HG03045 (cell line): Measurements from ENCODE around the gene LKAAEAR1.
"Not testable (repeated sequence)": the region's sequence is repeated elsewhere in the genome, so short reads cannot be mapped to it uniquely, and the experiment has no call there.

Source experiments
- ATAC-seq: cut with Tn5 transposase; IDR thresholded peaks from one replicate; pipeline ENCODE4 v1.9.1; 2021; ENCODE audit warnings: mild to moderate bottlenecking, moderate library complexity; ENCODE audit not compliant: unreplicated experiment

Gene LKAAEAR1

DNA sequence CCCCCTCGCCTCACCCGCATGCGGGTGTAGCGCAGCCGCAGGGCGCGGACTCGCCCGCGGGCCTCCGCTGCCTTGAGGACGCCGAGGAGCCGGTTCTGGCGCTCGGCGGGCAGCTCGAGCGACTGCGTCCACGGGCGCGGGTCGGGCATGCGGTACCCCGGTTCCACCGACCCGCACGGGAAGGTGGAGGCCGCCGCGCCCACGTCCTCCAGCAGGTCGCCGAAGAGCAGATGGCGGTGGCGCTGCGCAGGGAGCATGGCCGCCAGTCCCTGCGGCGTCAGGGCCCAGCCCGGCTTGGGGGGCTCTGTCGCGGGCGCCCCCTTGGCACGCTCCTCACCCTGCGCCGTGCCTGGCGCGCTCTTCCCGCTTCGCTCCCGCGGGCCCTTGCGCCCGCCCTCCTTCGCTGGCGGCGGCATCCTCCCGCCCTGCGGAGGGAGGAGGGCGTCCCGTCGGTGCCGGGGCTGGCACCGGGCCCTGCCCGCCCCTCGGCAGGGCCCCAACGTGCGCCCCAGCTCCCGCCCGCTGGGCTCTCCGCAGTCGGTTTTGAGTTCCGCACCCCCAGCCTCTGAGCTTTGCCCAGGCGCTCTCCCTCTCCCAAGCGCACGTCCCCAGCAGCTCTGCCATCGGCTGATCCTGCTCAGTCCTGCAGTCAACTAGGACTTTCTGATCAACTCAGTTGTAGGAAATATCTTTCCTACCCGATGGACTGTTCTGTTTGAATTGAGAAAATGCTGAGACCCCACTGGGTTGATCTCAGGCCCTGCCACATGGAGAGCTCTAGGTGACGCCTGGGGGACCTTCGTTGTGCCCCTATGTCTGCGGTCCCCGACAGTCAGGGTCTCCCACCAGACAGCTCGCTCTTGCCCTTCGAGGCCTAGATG lies at the start of gene LKAAEAR1:
Gene LKAAEAR1, minus strand, starts transcription at position 595 of the 881 bp plus-strand sequence. Its CDS starts 179 bp downstream, at position 416.
- no peak for ATAC-seq

DNA sequence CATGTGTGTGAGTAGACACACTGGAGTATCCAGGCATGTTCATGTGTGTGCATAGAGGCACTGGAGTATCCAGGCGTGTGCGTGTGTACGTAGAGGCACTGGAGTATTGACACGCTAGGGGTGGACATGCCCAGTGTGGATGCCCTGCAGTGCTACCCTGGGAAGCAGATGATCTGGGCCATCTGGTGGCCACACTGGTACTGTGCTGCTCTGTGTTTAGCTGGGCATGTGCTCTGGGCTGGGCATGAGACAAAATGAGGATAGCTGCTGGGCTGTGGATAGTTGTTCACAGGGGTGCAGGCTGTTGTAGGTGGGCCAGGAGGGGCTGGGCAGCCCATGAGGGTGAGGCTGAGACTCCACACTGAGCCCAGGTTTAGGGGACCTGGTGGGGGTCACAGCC lies 47.2 kb upstream of the LKAAEAR1 start:
- ATAC-seq, result no peak

- ATAC-seq, result no peak
These were observed 46.7 kb upstream of the LKAAEAR1 start for GRCh38 chr20:64130876-64131275.

GRCh38 chr20:64130271-64130670 lies 46.1 kb upstream of the LKAAEAR1 start:
- ATAC-seq, result no peak

GRCh38 chr20:64129146-64129782 lies 45.1 kb upstream of the LKAAEAR1 start:
- ATAC-seq, result no peak

- not testable (repeated sequence) for ATAC-seq
These were observed 39.3 kb upstream of the LKAAEAR1 start for GRCh38 chr20:64123517-64123916.

- not testable (repeated sequence) for ATAC-seq
These were observed 38.7 kb upstream of the LKAAEAR1 start for GRCh38 chr20:64122927-64123326.

- no peak for ATAC-seq
These were observed 37.4 kb upstream of the LKAAEAR1 start for GRCh38 chr20:64121586-64121985.

DNA sequence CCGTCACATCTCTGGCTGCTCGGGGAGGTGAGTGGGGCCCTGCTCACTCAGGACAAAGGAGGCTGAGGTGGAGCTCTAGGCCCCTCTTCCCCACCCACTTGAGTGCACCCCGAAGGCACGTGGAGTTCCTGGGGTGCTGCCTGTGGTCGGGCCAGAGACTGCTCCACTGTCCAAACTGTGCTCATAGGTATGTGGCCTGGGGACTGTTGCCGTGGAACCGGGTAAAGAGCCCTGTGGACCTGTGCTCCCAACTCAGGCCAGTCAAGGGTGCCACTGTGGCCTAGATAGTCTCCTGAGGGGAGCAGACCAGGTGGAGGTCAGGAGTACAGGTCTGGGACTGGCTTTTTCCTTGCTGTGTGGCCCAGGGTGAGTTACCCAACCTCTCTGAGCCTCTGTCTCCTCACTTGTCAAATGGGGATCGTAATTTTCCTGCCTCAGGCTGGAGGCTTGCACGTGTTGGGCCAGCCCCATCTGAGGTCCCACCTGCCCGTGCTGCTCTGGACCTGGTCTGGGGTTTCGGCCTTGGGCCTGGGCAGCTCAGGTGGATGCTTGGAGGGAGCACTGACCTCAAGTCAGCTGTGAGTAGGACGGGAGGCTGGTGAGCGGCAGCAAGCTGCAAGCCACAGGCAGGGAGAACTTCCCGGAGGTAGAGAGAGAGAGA lies 35.6 kb upstream of the LKAAEAR1 start:
- no peak for ATAC-seq

DNA sequence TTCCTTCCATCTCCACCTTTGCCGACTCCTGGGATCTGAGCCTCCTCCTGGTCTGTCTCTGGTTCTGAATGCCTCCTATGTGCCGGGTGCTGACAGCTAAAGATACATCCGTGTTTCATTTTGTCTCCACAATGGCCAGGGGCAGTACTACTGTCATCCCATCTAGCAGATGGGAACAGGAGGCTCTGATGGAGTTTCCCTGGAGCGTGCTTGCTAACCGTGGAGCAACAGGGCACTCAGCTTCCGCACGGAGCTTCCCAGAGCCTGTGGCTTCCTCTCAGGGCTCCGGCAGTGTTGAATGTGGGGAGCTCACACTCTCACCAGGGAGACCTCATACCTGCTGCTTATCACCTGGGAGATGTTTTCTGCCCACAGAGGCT lies 35.1 kb upstream of the LKAAEAR1 start:
- no peak for ATAC-seq

DNA sequence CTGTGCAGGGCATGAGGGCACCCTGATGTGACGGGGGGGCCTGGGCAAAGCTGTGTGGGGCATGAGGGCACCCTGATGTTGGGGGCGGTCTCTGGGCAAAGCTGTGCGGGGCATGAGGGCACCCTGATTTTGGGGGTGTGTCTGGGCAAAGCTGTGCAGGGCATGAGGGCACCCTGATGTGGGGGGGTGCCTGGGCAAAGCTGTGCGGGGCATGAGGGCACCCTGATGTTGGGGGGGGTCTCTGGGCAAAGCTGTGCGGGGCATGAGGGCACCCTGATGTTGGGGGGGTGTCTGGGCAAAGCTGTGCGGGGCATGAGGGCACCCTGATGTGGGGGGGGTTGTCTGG lies 33.2 kb upstream of the LKAAEAR1 start:
- not testable (repeated sequence) for ATAC-seq

GRCh38 chr20:64116541-64117431 lies 32.6 kb upstream of the LKAAEAR1 start:
- no peak for ATAC-seq

DNA sequence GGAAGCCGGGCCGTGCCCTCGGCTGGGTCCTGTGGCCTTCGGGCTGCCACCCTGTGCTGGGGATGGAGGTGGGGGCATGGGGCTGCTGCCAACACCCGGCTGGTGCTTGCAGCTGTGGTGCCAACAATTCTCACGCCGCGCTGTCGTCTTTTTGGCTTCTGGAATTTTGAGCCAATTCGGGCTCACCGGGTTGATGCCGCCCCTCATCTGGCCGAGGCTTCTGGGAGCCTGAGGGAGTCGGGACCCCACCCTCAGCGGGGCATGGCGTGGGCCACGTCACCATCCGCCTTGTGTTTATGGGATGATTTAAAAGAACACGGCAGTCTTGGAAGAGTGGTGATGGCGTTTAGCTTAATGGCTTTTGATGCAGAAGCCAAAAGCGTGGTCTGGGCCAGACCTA lies 31.8 kb upstream of the LKAAEAR1 start:
- ATAC-seq, result no peak

DNA sequence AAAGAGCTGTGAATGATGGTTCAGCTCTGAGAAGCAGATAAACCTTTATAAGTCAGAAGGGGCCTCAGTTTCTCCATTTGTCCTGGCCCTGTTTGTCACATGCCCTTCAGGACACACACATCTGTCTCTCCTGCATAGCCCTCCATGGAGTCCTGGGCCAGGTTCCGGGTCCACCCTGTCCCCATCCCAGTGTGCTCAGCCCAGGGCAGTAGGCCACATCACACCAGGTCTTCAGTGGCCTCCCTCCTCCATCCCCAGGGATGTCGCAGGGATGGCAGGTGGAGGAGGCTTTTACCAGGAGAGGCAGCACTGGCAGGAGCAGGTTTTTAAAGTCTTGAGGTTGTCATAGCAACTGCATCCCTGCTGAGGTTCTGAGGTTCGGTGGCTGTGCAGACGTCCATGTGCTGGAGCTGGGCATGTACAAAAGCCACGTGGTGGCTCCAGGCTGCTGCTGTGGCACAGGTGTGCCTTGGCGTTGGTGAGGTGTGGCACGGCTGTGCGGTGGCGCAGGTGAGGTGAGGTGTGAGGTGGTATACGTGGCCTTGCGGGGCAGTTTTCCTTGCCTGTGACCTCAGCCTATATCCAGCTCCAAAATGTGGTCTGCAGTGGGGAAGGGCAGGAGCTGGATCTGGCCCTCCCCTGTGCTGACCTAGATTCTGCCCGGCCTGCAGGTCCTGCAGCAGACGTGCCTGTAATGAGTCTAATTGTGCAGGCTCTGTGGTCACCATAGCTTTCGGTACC lies 31.1 kb upstream of the LKAAEAR1 start:
- no peak for ATAC-seq

DNA sequence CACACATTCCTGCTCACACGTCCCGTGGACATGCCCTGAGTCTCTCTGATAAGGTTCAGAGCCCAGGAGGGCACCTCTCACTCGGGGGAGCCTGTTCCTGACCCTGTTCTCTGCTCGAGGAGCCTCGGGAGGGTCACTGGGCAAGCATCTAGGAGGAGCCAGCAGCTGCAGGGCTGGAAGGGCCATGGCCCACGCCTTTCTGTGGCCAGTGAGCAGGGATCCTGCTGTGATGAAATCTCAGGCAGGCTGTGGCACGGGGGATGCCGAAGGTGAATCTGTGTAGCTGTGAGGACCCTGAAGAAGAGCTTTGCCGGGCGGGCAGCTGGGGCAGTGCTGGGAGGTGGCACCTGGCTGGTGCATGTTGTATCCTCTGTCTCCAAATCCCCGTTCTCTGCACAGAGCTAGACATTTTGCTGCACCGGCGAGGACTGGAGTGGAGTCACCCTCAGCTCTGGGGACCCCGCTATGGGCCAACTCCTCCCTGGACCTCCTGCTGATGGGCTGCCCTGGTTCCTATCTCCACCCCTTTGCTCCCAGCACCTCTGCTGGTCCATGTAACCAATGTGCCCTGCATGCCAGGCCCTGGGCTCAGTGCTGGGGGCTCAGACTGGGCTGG lies 30.3 kb upstream of the LKAAEAR1 start:
- ATAC-seq, result no peak

- no peak for ATAC-seq
These were observed 29.7 kb upstream of the LKAAEAR1 start for GRCh38 chr20:64113796-64114355.

DNA sequence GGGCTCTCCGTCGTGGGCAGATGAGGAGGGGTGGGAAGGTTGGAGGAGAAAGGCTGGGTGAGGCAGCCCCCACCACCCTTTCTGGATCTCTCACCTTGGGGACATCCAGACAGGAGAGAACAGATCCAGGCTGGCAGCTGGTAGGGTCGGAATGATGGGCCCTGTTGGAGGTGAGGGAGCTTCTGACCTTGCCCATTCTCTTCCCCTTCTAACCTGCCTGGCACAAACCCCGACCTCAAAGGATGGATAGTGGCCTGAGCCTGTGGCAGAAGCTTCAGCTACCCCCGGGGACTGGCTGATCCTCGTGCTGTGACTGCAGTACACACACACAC lies 29.2 kb upstream of the LKAAEAR1 start:
- ATAC-seq, result no peak

DNA sequence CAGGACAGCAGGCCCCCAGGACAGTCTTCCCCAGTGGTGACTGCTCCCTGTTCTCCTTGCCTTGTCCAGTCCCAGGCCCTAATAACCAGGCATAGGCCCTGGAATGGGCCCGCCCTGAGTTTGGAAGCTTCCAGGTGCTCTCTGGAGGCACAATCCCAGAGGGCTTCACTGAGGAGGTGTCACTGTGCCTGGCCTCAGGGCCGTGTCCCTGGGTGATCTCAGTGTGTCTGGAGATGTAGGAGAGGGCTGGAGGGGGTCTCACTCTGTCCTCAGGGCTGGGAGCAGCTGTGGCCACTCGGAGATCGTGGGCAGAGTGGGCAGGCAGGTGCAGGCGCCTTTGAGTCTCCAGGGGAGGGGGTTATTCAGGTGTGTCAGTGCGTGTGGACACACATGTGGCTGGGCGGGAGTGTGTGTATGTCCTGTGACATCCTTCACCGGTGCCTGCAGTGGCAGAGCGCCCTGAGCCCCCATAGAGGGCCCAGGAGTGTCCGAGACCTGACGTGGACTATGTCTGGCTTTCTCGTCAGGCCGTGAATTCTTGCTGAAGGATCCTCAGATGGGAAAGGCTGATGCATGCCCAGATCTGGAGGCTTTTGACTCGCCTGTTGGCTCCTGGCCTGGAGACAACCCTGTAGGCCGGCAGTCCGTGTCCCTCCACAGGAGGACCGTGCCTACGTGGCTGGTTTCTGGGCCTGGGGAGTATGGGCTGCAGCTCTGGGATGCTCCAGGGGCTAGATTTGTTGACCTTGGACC lies 28.7 kb upstream of the LKAAEAR1 start:
- ATAC-seq, result no peak
